ENCODE data around the gene PHF1.
"Not testable (repeated sequence)": the region's sequence is repeated elsewhere in the genome, so short reads cannot be mapped to it uniquely, and the experiment has no call there.

PHF1 gene

GRCh38 chr6:33392595-33392948 lies 18.2 kb upstream of the PHF1 start:
- no peak for TF ChIP-seq CTCF (IDR thresholded peaks at IDR 0.05; ENCODE audit: low read depth, low read length)
- TF ChIP-seq EZH2phosphoT487 (IDR thresholded peaks at IDR 0.05; ENCODE audit: low read depth), result no peak
- Histone ChIP-seq H3K4me3 (ENCODE audit: low read length) (peak overlapping the region; percentile 100), H3K4me1 (ENCODE audit: low read length) (peaks cover 29% of the 10 kb centered on the region), H3K79me2 (ENCODE audit: low read length) (peaks cover 52% of the 10 kb centered on the region), H3K27me3 (ENCODE audit: low read depth, low read length) (no peaks in the 10 kb centered on the region), H4K20me1 (ENCODE audit: insufficient read depth, low read length) (peaks cover 12% of the 10 kb centered on the region), H3K9me3 (ENCODE audit: insufficient read depth, low read length) (no peaks in the 10 kb centered on the region), H2AFZ (ENCODE audit: low read depth, low read length) (no peak overlapping the region), H3K9ac (ENCODE audit: low read length) (peak overlapping the region; percentile 95), H3K36me3 (replicated peaks; ENCODE audit: low read depth, low read length) (peaks cover 18% of the 10 kb centered on the region), H3K4me2 (ENCODE audit: low read length) (peak overlapping the region; percentile 92), H3K27ac (ENCODE audit: low read length) (peak overlapping the region; percentile 85)

- H3K4me3 ChIP-seq (ENCODE audit: low read length), result peak overlapping the region; percentile 100
Measured at GRCh38 chr6:33392979-33393378, 17.8 kb upstream of the PHF1 start.

GRCh38 chr6:33397541-33397940 lies 13.3 kb upstream of the PHF1 start:
- H3K9me3 ChIP-seq (ENCODE audit: insufficient read depth, low read length), result no peaks in the 10 kb centered on the region
- H2AFZ ChIP-seq (ENCODE audit: low read depth, low read length), result no peak overlapping the region
- peaks cover 22% of the 10 kb centered on the region for H3K4me1 ChIP-seq (ENCODE audit: low read length)
- H3K36me3 ChIP-seq (replicated peaks; ENCODE audit: low read depth, low read length), result peaks cover 27% of the 10 kb centered on the region
- peaks cover 12% of the 10 kb centered on the region for H4K20me1 ChIP-seq (ENCODE audit: insufficient read depth, low read length)
- H3K4me3 ChIP-seq (ENCODE audit: low read length), result no peak overlapping the region
- no peak overlapping the region for H3K9ac ChIP-seq (ENCODE audit: low read length)
- no peak overlapping the region for H3K4me2 ChIP-seq (ENCODE audit: low read length)
- H3K27me3 ChIP-seq (ENCODE audit: low read depth, low read length), result no peaks in the 10 kb centered on the region
- H3K27ac ChIP-seq (ENCODE audit: low read length), result no peak overlapping the region
- peaks cover 55% of the 10 kb centered on the region for H3K79me2 ChIP-seq (ENCODE audit: low read length)
- no peak for TF ChIP-seq EZH2phosphoT487 (IDR thresholded peaks at IDR 0.05; ENCODE audit: low read depth)
- no peak for TF ChIP-seq CTCF (IDR thresholded peaks at IDR 0.05; ENCODE audit: low read depth, low read length)

More at GRCh38 chr6:33392979-33393378, 17.8 kb upstream of the PHF1 start:
- H3K79me2 ChIP-seq (ENCODE audit: low read length), result peaks cover 56% of the 10 kb centered on the region
- TF ChIP-seq CTCF (IDR thresholded peaks at IDR 0.05; ENCODE audit: low read depth, low read length) (no peak), EZH2phosphoT487 (IDR thresholded peaks at IDR 0.05; ENCODE audit: low read depth) (no peak)
- H4K20me1 ChIP-seq (ENCODE audit: insufficient read depth, low read length), result peaks cover 12% of the 10 kb centered on the region
- H3K4me1 ChIP-seq (ENCODE audit: low read length), result peaks cover 29% of the 10 kb centered on the region
- H3K9ac ChIP-seq (ENCODE audit: low read length), result peak overlapping the region; percentile 95
- peaks cover 22% of the 10 kb centered on the region for H3K36me3 ChIP-seq (replicated peaks; ENCODE audit: low read depth, low read length)
- H2AFZ ChIP-seq (ENCODE audit: low read depth, low read length), result no peak overlapping the region
- peak overlapping the region; percentile 92 for H3K4me2 ChIP-seq (ENCODE audit: low read length)
- H3K9me3 ChIP-seq (ENCODE audit: insufficient read depth, low read length), result no peaks in the 10 kb centered on the region
- H3K27ac ChIP-seq (ENCODE audit: low read length), result peak overlapping the region; percentile 85
- no peaks in the 10 kb centered on the region for H3K27me3 ChIP-seq (ENCODE audit: low read depth, low read length)

- Histone ChIP-seq H4K20me1 (ENCODE audit: insufficient read depth, low read length) (peaks cover 12% of the 10 kb centered on the region), H3K79me2 (ENCODE audit: low read length) (peaks cover 45% of the 10 kb centered on the region), H3K36me3 (replicated peaks; ENCODE audit: low read depth, low read length) (peaks cover 23% of the 10 kb centered on the region), H3K4me1 (ENCODE audit: low read length) (peaks cover 14% of the 10 kb centered on the region)
- H3K4me2 ChIP-seq (ENCODE audit: low read length); H3K9me3 ChIP-seq (ENCODE audit: insufficient read depth, low read length); H3K27me3 ChIP-seq (ENCODE audit: low read depth, low read length); H2AFZ ChIP-seq (ENCODE audit: low read depth, low read length); H3K27ac ChIP-seq (ENCODE audit: low read length); H3K4me3 ChIP-seq (ENCODE audit: low read length); H3K9ac ChIP-seq (ENCODE audit: low read length): not testable (repeated sequence)
Measured at GRCh38 chr6:33398601-33399000, 12.2 kb upstream of the PHF1 start.

- Histone ChIP-seq H3K79me2 (ENCODE audit: low read length) (peaks cover 32% of the 10 kb centered on the region), H3K36me3 (replicated peaks; ENCODE audit: low read depth, low read length) (peaks cover 26% of the 10 kb centered on the region)
- H2AFZ ChIP-seq (ENCODE audit: low read depth, low read length); H3K27ac ChIP-seq (ENCODE audit: low read length); H3K4me2 ChIP-seq (ENCODE audit: low read length); H4K20me1 ChIP-seq (ENCODE audit: insufficient read depth, low read length); H3K9me3 ChIP-seq (ENCODE audit: insufficient read depth, low read length); H3K9ac ChIP-seq (ENCODE audit: low read length); H3K27me3 ChIP-seq (ENCODE audit: low read depth, low read length); H3K4me3 ChIP-seq (ENCODE audit: low read length); H3K4me1 ChIP-seq (ENCODE audit: low read length): not testable (repeated sequence)
Measured at GRCh38 chr6:33399881-33400280, 10.9 kb upstream of the PHF1 start.

Measured in OCI-LY3 (cell line).